Stimulated activated CD8-positive, alpha-beta memory T cell treated with anti-CD3 and anti-CD28 coated beads, Interleukin-2, amount 100 ng/mL, for 1 hour (primary cell): ENCODE measurements around the gene ITIH5.

Source experiments
- DNase-seq, 2 donors: peaks; one replicate each; pipeline ENCODE4 v3.0.0-alpha.2; 2020; ENCODE audit warnings: low read depth in 2 of 2

Gene ITIH5

GRCh38 chr10:7520507-7521485 is 146.0 kb downstream of the ITIH5 start:
- no peak for DNase-seq

- no peak for DNase-seq
Measured at GRCh38 chr10:7519351-7519750, 147.4 kb downstream of the ITIH5 start.

- DNase-seq = no peak
Measured at GRCh38 chr10:7518693-7519092, 148.1 kb downstream of the ITIH5 start.

GRCh38 chr10:7515439-7515838 is 151.3 kb downstream of the ITIH5 start:
- no peak for DNase-seq

GRCh38 chr10:7513936-7514335 is 152.8 kb downstream of the ITIH5 start:
- DNase-seq = no peak

- DNase-seq = no peak
Measured at GRCh38 chr10:7513455-7513854, 153.3 kb downstream of the ITIH5 start.

- no peak for DNase-seq
Measured at GRCh38 chr10:7512487-7512886, 154.3 kb downstream of the ITIH5 start.

- DNase-seq = no peak
Measured at GRCh38 chr10:7511612-7512011, 155.2 kb downstream of the ITIH5 start.
